A549 (cell line): ENCODE data around the gene SMAD5.

Experiments used
- BHLHE40 ChIP-seq: IDR thresholded peaks from 2 replicates; pipeline ENCODE4 v1.6.1; 2012; ENCODE audit warnings: low read depth, low read length, inconsistent platforms
- CHD2 ChIP-seq: fragments of 150-350 bp; IDR thresholded peaks from 2 replicates; pipeline ENCODE4 v1.6.1; 2014; ENCODE audit warnings: low read length; ENCODE audit not compliant: partially characterized antibody
- CTCF ChIP-seq: fragments of >200 bp; sonication (Bioruptor Twin); formaldehyde crosslinking; IDR thresholded peaks from 3 replicates; pipeline ENCODE4 v1.5.1; 2016
- EP300 ChIP-seq, 2 experiments: fragments of >200 bp; sonication (Bioruptor Twin); formaldehyde crosslinking; IDR thresholded peaks; 2 replicates in 1 of 2; 3 replicates in 1 of 2; pipeline ENCODE4 v1.6.1; 2016 to 2017
- HEYL ChIP-seq: fragments of 250-450 bp; sonication (Bioruptor Pico); IDR thresholded peaks from 2 replicates; pipeline ENCODE4 v1.8.0; 2021; ENCODE audit warnings: mild to moderate bottlenecking, moderate library complexity
- JUNB ChIP-seq: fragments of >200 bp; sonication (Bioruptor Twin); formaldehyde crosslinking; IDR thresholded peaks from 2 replicates; pipeline ENCODE4 v1.6.1; 2016
- KDM1A ChIP-seq: fragments of 200-600 bp; sonication (generic); IDR thresholded peaks from 2 replicates; pipeline ENCODE4 v1.6.1; 2016; ENCODE audit warnings: low read depth, mild to moderate bottlenecking
- MAFK ChIP-seq: fragments of 450-650 bp; IDR thresholded peaks from 2 replicates; pipeline ENCODE4 v1.6.1; 2014; ENCODE audit not compliant: partially characterized antibody
- POLR2A ChIP-seq: IDR thresholded peaks from 2 replicates; pipeline ENCODE4 v1.6.1; 2012; ENCODE audit warnings: mild to moderate bottlenecking, low read length
- POLR2AphosphoS2 ChIP-seq: conservative IDR thresholded peaks from 2 replicates; pipeline ENCODE4 v1.6.1; 2012; ENCODE audit warnings: low read length, improper control_type of control experiment, inconsistent platforms
- RFX5 ChIP-seq: fragments of 450-650 bp; IDR thresholded peaks from 2 replicates; pipeline ENCODE4 v1.7.1; 2014; ENCODE audit warnings: antibody characterized with exemption, mild to moderate bottlenecking, moderate library complexity
- SREBF2 ChIP-seq: fragments of 450-650 bp; IDR thresholded peaks from 2 replicates; pipeline ENCODE4 v1.6.1; 2014; ENCODE audit warnings: mild to moderate bottlenecking, moderate library complexity
- TF ChIP-seq, protein P1 (sequence below): fragments of 200-600 bp; sonication (generic); IDR thresholded peaks from 2 replicates; pipeline ENCODE4 v1.6.1; 2016; ENCODE audit warnings: antibody characterized with exemption, mild to moderate bottlenecking, moderate library complexity
- TF ChIP-seq, protein P2 (sequence below): fragments of 150-350 bp; IDR thresholded peaks from 2 replicates; pipeline ENCODE4 v1.6.1; 2014; ENCODE audit warnings: low read depth, mild to moderate bottlenecking, low read length

DNA sequence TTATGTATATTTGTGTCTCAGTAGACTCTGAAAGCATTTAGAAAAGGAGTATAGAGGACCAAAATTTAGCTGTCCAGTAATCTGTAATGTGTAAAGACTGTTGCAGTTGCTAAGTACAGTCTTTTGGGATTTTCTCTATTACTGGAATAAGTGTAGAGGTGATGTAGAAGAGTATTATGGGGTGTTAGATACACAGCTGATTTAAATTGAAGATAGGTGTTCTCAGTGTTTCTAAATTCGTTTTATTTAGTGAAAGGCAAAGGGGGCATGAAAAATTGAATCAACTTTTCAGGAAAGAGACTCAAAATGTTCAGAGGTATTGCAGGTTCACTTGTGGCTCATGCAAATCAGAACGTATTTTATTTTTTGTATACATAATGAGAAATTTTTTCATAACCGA, 13.6 kb downstream of the SMAD5 start:
- no peak for TF ChIP-seq POLR2AphosphoS2
- TF ChIP-seq KDM1A, result no peak
- TF ChIP-seq POLR2A, result no peak
- TF ChIP-seq CTCF, result no peak
- no peak for TF ChIP-seq HEYL (CRISPR knock-in tag)
- TF ChIP-seq, protein P1, sequence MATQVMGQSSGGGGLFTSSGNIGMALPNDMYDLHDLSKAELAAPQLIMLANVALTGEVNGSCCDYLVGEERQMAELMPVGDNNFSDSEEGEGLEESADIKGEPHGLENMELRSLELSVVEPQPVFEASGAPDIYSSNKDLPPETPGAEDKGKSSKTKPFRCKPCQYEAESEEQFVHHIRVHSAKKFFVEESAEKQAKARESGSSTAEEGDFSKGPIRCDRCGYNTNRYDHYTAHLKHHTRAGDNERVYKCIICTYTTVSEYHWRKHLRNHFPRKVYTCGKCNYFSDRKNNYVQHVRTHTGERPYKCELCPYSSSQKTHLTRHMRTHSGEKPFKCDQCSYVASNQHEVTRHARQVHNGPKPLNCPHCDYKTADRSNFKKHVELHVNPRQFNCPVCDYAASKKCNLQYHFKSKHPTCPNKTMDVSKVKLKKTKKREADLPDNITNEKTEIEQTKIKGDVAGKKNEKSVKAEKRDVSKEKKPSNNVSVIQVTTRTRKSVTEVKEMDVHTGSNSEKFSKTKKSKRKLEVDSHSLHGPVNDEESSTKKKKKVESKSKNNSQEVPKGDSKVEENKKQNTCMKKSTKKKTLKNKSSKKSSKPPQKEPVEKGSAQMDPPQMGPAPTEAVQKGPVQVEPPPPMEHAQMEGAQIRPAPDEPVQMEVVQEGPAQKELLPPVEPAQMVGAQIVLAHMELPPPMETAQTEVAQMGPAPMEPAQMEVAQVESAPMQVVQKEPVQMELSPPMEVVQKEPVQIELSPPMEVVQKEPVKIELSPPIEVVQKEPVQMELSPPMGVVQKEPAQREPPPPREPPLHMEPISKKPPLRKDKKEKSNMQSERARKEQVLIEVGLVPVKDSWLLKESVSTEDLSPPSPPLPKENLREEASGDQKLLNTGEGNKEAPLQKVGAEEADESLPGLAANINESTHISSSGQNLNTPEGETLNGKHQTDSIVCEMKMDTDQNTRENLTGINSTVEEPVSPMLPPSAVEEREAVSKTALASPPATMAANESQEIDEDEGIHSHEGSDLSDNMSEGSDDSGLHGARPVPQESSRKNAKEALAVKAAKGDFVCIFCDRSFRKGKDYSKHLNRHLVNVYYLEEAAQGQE, result no peak
- no peak for TF ChIP-seq BHLHE40
- TF ChIP-seq, protein P2, sequence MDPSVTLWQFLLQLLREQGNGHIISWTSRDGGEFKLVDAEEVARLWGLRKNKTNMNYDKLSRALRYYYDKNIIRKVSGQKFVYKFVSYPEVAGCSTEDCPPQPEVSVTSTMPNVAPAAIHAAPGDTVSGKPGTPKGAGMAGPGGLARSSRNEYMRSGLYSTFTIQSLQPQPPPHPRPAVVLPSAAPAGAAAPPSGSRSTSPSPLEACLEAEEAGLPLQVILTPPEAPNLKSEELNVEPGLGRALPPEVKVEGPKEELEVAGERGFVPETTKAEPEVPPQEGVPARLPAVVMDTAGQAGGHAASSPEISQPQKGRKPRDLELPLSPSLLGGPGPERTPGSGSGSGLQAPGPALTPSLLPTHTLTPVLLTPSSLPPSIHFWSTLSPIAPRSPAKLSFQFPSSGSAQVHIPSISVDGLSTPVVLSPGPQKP, result no peak
- no peak for TF ChIP-seq JUNB
- TF ChIP-seq MAFK, result no peak
- TF ChIP-seq CHD2, result no peak
- no peak for TF ChIP-seq EP300 (IDR thresholded peaks at IDR 0.05)
- no peak for TF ChIP-seq RFX5
- no peak for TF ChIP-seq SREBF2
